Stimulated activated naive B cell treated with anti-CD40 and anti-IgM and Interleukin-4, amounts not matched to agents 10 μg/mL and 1 μg/mL and 100 μg/mL, for 72 hours (primary cell): ENCODE measurements around the gene FBXO3.
"Not testable (repeated sequence)": the region's sequence is repeated elsewhere in the genome, so short reads cannot be mapped to it uniquely, and the experiment has no call there.

Experiments
- ATAC-seq, 2 donors: fragments of 150-1000 bp; cut with Tn5 transposase; replicated peaks; 2 replicates each; pipeline ENCODE4 v1.10.0; 2021; ENCODE audit warnings: moderate library complexity in 1 of 2
- DNase-seq: peaks from one replicate; pipeline ENCODE4 v3.0.0; 2021
- H3K27ac Mint-ChIP-seq: one replicate; pipeline ENCODE4 v1.8.0; 2022; ENCODE audit warnings: mild to moderate bottlenecking, mixed read lengths
- H3K27me3 Mint-ChIP-seq, 2 donors: one replicate each; pipeline ENCODE4 v1.8.0; 2022; ENCODE audit warnings: mixed read lengths in 2 of 2
- H3K36me3 Mint-ChIP-seq, 2 donors: one replicate each; pipeline ENCODE4 v1.8.0; 2022; ENCODE audit warnings: mixed read lengths in 2 of 2, mild to moderate bottlenecking in 1 of 2
- H3K4me1 Mint-ChIP-seq, 2 donors: one replicate each; pipeline ENCODE4 v1.8.0; 2022; ENCODE audit warnings: mixed read lengths in 2 of 2, mild to moderate bottlenecking in 1 of 2
- H3K4me3 Mint-ChIP-seq, 2 donors: one replicate each; pipeline ENCODE4 v1.8.0; 2022; ENCODE audit warnings: mild to moderate bottlenecking in 2 of 2, mixed read lengths in 2 of 2, moderate library complexity in 1 of 2
- H3K9me3 Mint-ChIP-seq, 2 donors: one replicate each; pipeline ENCODE4 v1.8.0; 2022; ENCODE audit warnings: mixed read lengths in 2 of 2, mild to moderate bottlenecking in 1 of 2

Gene FBXO3, protein sequence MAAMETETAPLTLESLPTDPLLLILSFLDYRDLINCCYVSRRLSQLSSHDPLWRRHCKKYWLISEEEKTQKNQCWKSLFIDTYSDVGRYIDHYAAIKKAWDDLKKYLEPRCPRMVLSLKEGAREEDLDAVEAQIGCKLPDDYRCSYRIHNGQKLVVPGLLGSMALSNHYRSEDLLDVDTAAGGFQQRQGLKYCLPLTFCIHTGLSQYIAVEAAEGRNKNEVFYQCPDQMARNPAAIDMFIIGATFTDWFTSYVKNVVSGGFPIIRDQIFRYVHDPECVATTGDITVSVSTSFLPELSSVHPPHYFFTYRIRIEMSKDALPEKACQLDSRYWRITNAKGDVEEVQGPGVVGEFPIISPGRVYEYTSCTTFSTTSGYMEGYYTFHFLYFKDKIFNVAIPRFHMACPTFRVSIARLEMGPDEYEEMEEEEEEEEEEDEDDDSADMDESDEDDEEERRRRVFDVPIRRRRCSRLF

DNA sequence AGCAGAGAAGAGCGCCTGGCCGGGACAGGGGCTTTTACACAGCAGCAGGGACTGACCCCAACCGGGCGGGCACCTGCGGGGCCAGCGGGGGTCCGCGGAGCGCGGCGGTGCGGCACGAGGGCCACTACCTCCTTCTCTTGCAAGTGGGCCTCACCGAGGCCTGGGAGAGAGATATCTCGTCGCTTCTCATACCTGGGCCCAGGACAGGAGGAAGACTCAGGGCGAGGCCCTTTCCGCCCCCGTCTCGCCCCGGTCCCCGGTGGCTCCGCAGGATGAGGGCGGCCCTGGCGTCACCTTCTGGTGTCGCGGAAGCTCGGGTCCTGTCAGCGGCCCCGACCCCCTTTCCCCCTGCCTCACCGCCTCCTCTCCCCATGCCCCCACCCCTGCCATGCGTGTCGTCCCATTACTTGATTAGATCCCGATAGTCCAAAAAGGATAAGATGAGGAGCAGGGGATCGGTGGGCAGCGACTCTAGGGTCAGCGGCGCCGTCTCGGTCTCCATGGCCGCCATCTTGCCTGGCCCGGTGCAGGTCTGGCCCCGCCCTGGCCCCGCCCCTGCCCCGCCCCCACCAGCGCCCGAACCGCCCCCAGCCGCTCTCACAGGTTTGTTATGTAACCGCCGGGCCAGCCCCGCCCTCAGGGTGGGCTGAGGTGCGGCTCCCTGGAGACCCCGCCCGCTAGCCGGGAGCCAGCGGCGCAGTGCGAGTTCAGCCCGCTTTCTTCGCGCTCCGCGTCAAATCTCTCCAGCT lies at the start of gene FBXO3:
Gene FBXO3 (minus strand): TSS at position 534 of the 749 bp plus-strand sequence. CDS start 23 bp downstream, at position 511.
- Mint-ChIP-seq H3K4me3 (peak within 1 kb of the TSS; percentile 97 to 98), H3K36me3 (peaks cover 10% of the 10 kb centered on the region in 2 donors), H3K9me3 (no peaks in the 10 kb centered on the region), H3K27ac (peak within 1 kb of the TSS; percentile 96), H3K27me3 (peaks cover 24 to 28% of the 10 kb centered on the region in 2 donors), H3K4me1 (peaks cover 20 to 36% of the 10 kb centered on the region in 2 donors)
- peak; percentile 90 to 92 for ATAC-seq
- peak; percentile 54 for DNase-seq

- DNase-seq, H3K4me1 Mint-ChIP-seq, H3K36me3 Mint-ChIP-seq, H3K27ac Mint-ChIP-seq, H3K9me3 Mint-ChIP-seq, ATAC-seq, H3K4me3 Mint-ChIP-seq: not testable (repeated sequence)
- H3K27me3 Mint-ChIP-seq, result peaks cover 24 to 33% of the 10 kb centered on the region in 2 donors
Observed at GRCh38 chr11:33822981-33823380, 48.7 kb upstream of the FBXO3 start.

GRCh38 chr11:33819278-33820035 lies 45.1 kb upstream of the FBXO3 start:
- Mint-ChIP-seq H3K27me3 (peaks cover 0 to 21% of the 10 kb centered on the region in 2 donors), H3K27ac (no peak overlapping the region), H3K4me1 (no peaks in the 10 kb centered on the region), H3K9me3 (no peaks in the 10 kb centered on the region), H3K36me3 (no peaks in the 10 kb centered on the region), H3K4me3 (no peak overlapping the region)
- ATAC-seq (no peak), DNase-seq (no peak)

- ATAC-seq, result peak; percentile 96 to 97
- H3K27ac Mint-ChIP-seq, result no peak overlapping the region
- H3K4me1 Mint-ChIP-seq, result peaks cover 0 to 2% of the 10 kb centered on the region in 2 donors
- no peak overlapping the region for H3K4me3 Mint-ChIP-seq
- no peaks in the 10 kb centered on the region for H3K36me3 Mint-ChIP-seq
- H3K27me3 Mint-ChIP-seq, result peaks cover 20 to 32% of the 10 kb centered on the region in 2 donors
- H3K9me3 Mint-ChIP-seq, result no peaks in the 10 kb centered on the region
- DNase-seq, result peak; percentile 68
Observed at GRCh38 chr11:33808228-33808828, 34.0 kb upstream of the FBXO3 start.

GRCh38 chr11:33804471-33804870 lies 30.2 kb upstream of the FBXO3 start:
- Mint-ChIP-seq H3K36me3 (no peaks in the 10 kb centered on the region), H3K4me3 (no peak overlapping the region), H3K27ac (no peak overlapping the region), H3K4me1 (peaks cover 6 to 8% of the 10 kb centered on the region in 2 donors), H3K9me3 (no peaks in the 10 kb centered on the region), H3K27me3 (peaks cover 44 to 53% of the 10 kb centered on the region in 2 donors)
- DNase-seq, result no peak
- no peak for ATAC-seq

- Mint-ChIP-seq H3K36me3 (no peaks in the 10 kb centered on the region), H3K27ac (no peak overlapping the region), H3K9me3 (no peaks in the 10 kb centered on the region), H3K4me3 (no peak overlapping the region), H3K4me1 (peaks cover 6% of the 10 kb centered on the region in 2 donors), H3K27me3 (peaks cover 53 to 56% of the 10 kb centered on the region in 2 donors)
- ATAC-seq (peak; percentile 29 to 58), DNase-seq (no peak)
Observed at GRCh38 chr11:33802194-33802950, 28.1 kb upstream of the FBXO3 start.

DNA sequence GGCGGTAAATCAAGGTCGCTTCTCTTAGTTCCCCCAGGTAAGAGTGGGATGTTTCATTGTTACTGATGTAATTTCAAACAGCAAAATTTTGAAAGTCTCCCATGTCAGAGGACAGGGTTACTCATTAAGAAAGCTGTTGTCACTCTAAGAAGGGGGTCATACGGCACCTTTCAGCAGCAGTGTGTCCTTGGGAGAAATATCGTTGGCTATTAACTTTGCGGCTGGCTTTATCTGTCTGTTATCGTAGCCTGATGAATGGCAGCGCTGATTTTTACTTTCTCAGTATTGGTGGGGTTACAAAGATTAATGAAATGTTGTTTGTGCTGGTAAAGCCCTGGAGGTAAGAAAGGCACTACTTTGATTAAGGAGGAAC lies 27.5 kb upstream of the FBXO3 start:
- Mint-ChIP-seq H3K36me3 (no peaks in the 10 kb centered on the region), H3K27me3 (peaks cover 58% of the 10 kb centered on the region in 2 donors), H3K4me1 (peaks cover 6% of the 10 kb centered on the region in 2 donors), H3K4me3 (no peak overlapping the region), H3K27ac (no peak overlapping the region), H3K9me3 (no peaks in the 10 kb centered on the region)
- ATAC-seq (no peak), DNase-seq (no peak)

DNA sequence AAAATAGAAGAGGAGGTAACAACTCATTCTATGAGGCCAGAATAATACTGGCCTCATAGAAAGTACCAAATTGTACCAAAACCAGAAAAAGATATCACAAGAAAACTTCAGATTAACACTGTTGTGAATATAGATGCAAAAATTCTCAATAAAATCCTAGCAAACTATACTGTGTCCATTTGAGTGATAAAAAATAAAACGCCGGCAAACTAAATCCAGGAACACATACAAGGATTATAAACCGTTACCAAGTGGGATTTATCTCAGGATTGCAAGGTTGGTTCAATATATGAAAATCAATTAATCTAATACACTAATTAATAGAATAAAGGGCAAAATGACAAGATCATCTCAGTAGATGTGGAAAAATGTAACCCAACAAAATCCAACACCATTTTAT lies 23.6 kb upstream of the FBXO3 start:
- no peak for ATAC-seq
- Mint-ChIP-seq H3K36me3 (no peaks in the 10 kb centered on the region), H3K4me1 (peaks cover 6% of the 10 kb centered on the region in 2 donors), H3K27ac (no peak overlapping the region), H3K27me3 (peaks cover 55 to 78% of the 10 kb centered on the region in 2 donors), H3K4me3 (no peak overlapping the region), H3K9me3 (no peaks in the 10 kb centered on the region)
- no peak for DNase-seq

- Mint-ChIP-seq H3K36me3 (no peaks in the 10 kb centered on the region), H3K4me3 (no peak overlapping the region), H3K4me1 (no peaks in the 10 kb centered on the region), H3K27ac (no peak overlapping the region), H3K9me3 (peaks cover 0 to 3% of the 10 kb centered on the region in 2 donors), H3K27me3 (peaks cover 27 to 51% of the 10 kb centered on the region in 2 donors)
- no peak for ATAC-seq
- DNase-seq, result no peak
Observed at GRCh38 chr11:33790040-33790439, 15.7 kb upstream of the FBXO3 start.

- H3K9me3 Mint-ChIP-seq, H3K36me3 Mint-ChIP-seq: not testable (repeated sequence)
- peaks cover 36 to 53% of the 10 kb centered on the region in 2 donors for H3K27me3 Mint-ChIP-seq
Observed at GRCh38 chr11:33788095-33788494, 13.8 kb upstream of the FBXO3 start.

GRCh38 chr11:33787076-33787475 lies 12.8 kb upstream of the FBXO3 start:
- ATAC-seq (no peak), DNase-seq (no peak)
- Mint-ChIP-seq H3K4me1 (no peaks in the 10 kb centered on the region), H3K27ac (no peak overlapping the region), H3K36me3 (no peaks in the 10 kb centered on the region), H3K27me3 (peaks cover 36 to 43% of the 10 kb centered on the region in 2 donors), H3K4me3 (no peak overlapping the region), H3K9me3 (peaks cover 0 to 3% of the 10 kb centered on the region in 2 donors)

More at GRCh38 chr11:33788095-33788494, 13.8 kb upstream of the FBXO3 start:
- H3K4me3 Mint-ChIP-seq, H3K4me1 Mint-ChIP-seq, ATAC-seq, DNase-seq, H3K27ac Mint-ChIP-seq: not testable (repeated sequence)

GRCh38 chr11:33785609-33786008 lies 11.3 kb upstream of the FBXO3 start:
- H3K4me3 Mint-ChIP-seq, result no peak overlapping the region
- H3K36me3 Mint-ChIP-seq, result no peaks in the 10 kb centered on the region
- H3K9me3 Mint-ChIP-seq, result peaks cover 0 to 2% of the 10 kb centered on the region in 2 donors
- DNase-seq (no peak), ATAC-seq (no peak)
- H3K27me3 Mint-ChIP-seq, result peaks cover 34 to 37% of the 10 kb centered on the region in 2 donors
- H3K4me1 Mint-ChIP-seq, result no peaks in the 10 kb centered on the region
- no peak overlapping the region for H3K27ac Mint-ChIP-seq

GRCh38 chr11:33779849-33780528 lies 5.7 kb upstream of the FBXO3 start:
- Mint-ChIP-seq H3K27ac (peak overlapping the region; percentile 2), H3K9me3 (no peaks in the 10 kb centered on the region), H3K27me3 (peaks cover 52 to 54% of the 10 kb centered on the region in 2 donors)

More at GRCh38 chr11:33779849-33780528, 5.7 kb upstream of the FBXO3 start:
- peaks cover 3 to 10% of the 10 kb centered on the region in 2 donors for H3K4me1 Mint-ChIP-seq
- H3K4me3 Mint-ChIP-seq, result no peak overlapping the region
- ATAC-seq (no peak), DNase-seq (no peak)
- no peaks in the 10 kb centered on the region for H3K36me3 Mint-ChIP-seq
